HepG2 (cell line): Measurements from ENCODE around the gene KLHL17. TPM values are rescaled to one million over a fixed set of nuclear protein-coding genes. Genes with fewer than 3 reads are reported as not detected.

Experiments
- CBX1 ChIP-seq: IDR thresholded peaks from one replicate; pipeline ENCODE4 v1.6.1; 2016; ENCODE audit warnings: antibody characterized with exemption, low read depth
- GATAD2A ChIP-seq: IDR thresholded peaks from 2 replicates; pipeline ENCODE4 v1.6.1; 2016
- HNRNPLL ChIP-seq: fragments of 200-400 bp; formaldehyde crosslinking; IDR thresholded peaks from 2 replicates; pipeline ENCODE4 v1.6.1; 2017; ENCODE audit warnings: mild to moderate bottlenecking, low read depth, low read length; ENCODE audit not compliant: poor library complexity, severe bottlenecking
- JUN ChIP-seq: sonication (generic); formaldehyde crosslinking; IDR thresholded peaks from 2 replicates; pipeline ENCODE4 v1.4.0; 2020; ENCODE audit warnings: mild to moderate bottlenecking, missing genetic modification reagents
- POGZ ChIP-seq: sonication (generic); formaldehyde crosslinking; IDR thresholded peaks from 2 replicates; pipeline ENCODE4 v1.4.0; 2020; ENCODE audit warnings: mild to moderate bottlenecking, missing genetic modification reagents
- POLR2AphosphoS5 ChIP-seq: IDR thresholded peaks from 2 replicates; pipeline ENCODE4 v1.6.1; 2012; ENCODE audit warnings: low read depth, low read length
- RARA ChIP-seq: IDR thresholded peaks from 2 replicates; pipeline ENCODE4 v1.6.1; 2016; ENCODE audit warnings: missing genetic modification reagents, missing compliant biosample characterization
- SIX1 ChIP-seq: sonication (generic); formaldehyde crosslinking; IDR thresholded peaks from 2 replicates; pipeline ENCODE4 v1.4.0; 2020; ENCODE audit warnings: missing genetic modification reagents, borderline replicate concordance
- SKI ChIP-seq: fragments of 450-650 bp; IDR thresholded peaks from one replicate; pipeline ENCODE4 v1.6.1; 2018; ENCODE audit warnings: mild to moderate bottlenecking; ENCODE audit not compliant: partially characterized antibody
- THYN1 ChIP-seq: sonication (generic); formaldehyde crosslinking; IDR thresholded peaks from 2 replicates; pipeline ENCODE4 v1.8.1; 2023; ENCODE audit warnings: low read depth, mild to moderate bottlenecking, moderate library complexity, missing genetic modification reagents, borderline replicate concordance
- ZBTB3 ChIP-seq: sonication (generic); formaldehyde crosslinking; IDR thresholded peaks from 2 replicates; pipeline ENCODE4 v1.4.0; 2020; ENCODE audit warnings: low read depth, mild to moderate bottlenecking, moderate library complexity, missing genetic modification reagents, borderline replicate concordance
- ZFP82 ChIP-seq: sonication (generic); formaldehyde crosslinking; IDR thresholded peaks from 2 replicates; pipeline ENCODE4 v1.5.1; 2020; ENCODE audit warnings: mild to moderate bottlenecking, missing genetic modification reagents, borderline replicate concordance
- ZNF205 ChIP-seq: IDR thresholded peaks from 2 replicates; pipeline ENCODE4 v1.6.1; 2018; ENCODE audit warnings: missing biosample characterization, missing genetic modification reagents
- ZNF274 ChIP-seq: sonication (generic); formaldehyde crosslinking; IDR thresholded peaks from 2 replicates; pipeline ENCODE4 v1.5.1; 2020; ENCODE audit warnings: mild to moderate bottlenecking, missing genetic modification reagents
- ZNF331 ChIP-seq: sonication (generic); formaldehyde crosslinking; IDR thresholded peaks from 2 replicates; pipeline ENCODE4 v1.4.0; 2020; ENCODE audit warnings: missing genetic modification reagents
- ZNF563 ChIP-seq: sonication (generic); formaldehyde crosslinking; IDR thresholded peaks from 2 replicates; pipeline ENCODE4 v1.8.0; 2022; ENCODE audit warnings: mild to moderate bottlenecking, moderate library complexity, missing genetic modification reagents
- ZNF572 ChIP-seq: sonication (generic); formaldehyde crosslinking; IDR thresholded peaks from 2 replicates; pipeline ENCODE4 v1.5.1; 2020; ENCODE audit warnings: mild to moderate bottlenecking, missing genetic modification reagents
- ZNF678 ChIP-seq: sonication (generic); formaldehyde crosslinking; IDR thresholded peaks from 2 replicates; pipeline ENCODE4 v1.4.0; 2020; ENCODE audit warnings: mild to moderate bottlenecking, missing genetic modification reagents
- ZNF704 ChIP-seq: sonication (generic); formaldehyde crosslinking; IDR thresholded peaks from 2 replicates; pipeline ENCODE4 v1.8.1; 2023; ENCODE audit warnings: mild to moderate bottlenecking, inconsistent platforms, moderate library complexity, missing genetic modification reagents, borderline replicate concordance
- ZNF749 ChIP-seq: sonication (generic); formaldehyde crosslinking; IDR thresholded peaks from 2 replicates; pipeline ENCODE4 v1.8.0; 2022; ENCODE audit warnings: mild to moderate bottlenecking, missing genetic modification reagents, moderate library complexity, borderline replicate concordance
- ZNF761 ChIP-seq: sonication (generic); formaldehyde crosslinking; conservative IDR thresholded peaks from 2 replicates; pipeline ENCODE4 v1.4.0; 2020; ENCODE audit warnings: mild to moderate bottlenecking, missing genetic modification reagents
- ZXDC ChIP-seq: sonication (generic); formaldehyde crosslinking; IDR thresholded peaks from 2 replicates; pipeline ENCODE4 v1.5.0; 2020; ENCODE audit warnings: mild to moderate bottlenecking, missing genetic modification reagents
- polyA plus RNA-seq, 8 experiments: library from polyadenylated mRNA; depleted of rRNA in 3 of 8; stranded (reverse) in 7 of 8; unstranded in 1 of 8; fragments of >200 nt; fragmentation: Illumina TruSeq in 4 of 8; extraction: Trizol in 4 of 8; gene quantifications; 2 replicates each; pipeline versions ENCODE4 v1.2.1 to v1.2.3, GENCODE V29; 2011 to 2016; ENCODE audit warnings: low read depth in 4 of 8, missing spikeins in 1 of 8, mixed read lengths in 1 of 8; ENCODE audit not compliant: insufficient read depth in 1 of 8
- total RNA-seq, 5 experiments: library from RNA; depleted of rRNA; stranded (reverse); fragments of >200 nt; fragmentation: Illumina TruSeq; extraction: Trizol; gene quantifications; 2 replicates each; pipeline ENCODE4 v1.2.3, GENCODE V29; 2016; ENCODE audit warnings: low read depth in 1 of 5
- TF ChIP-seq, protein P1 (sequence below): sonication (generic); formaldehyde crosslinking; IDR thresholded peaks from 2 replicates; pipeline ENCODE4 v1.8.0; 2022; ENCODE audit warnings: missing genetic modification reagents, low read depth, mild to moderate bottlenecking, borderline replicate concordance
- TF ChIP-seq, protein P2 (sequence below): sonication (generic); formaldehyde crosslinking; IDR thresholded peaks from 2 replicates; pipeline ENCODE4 v1.8.1; 2023; ENCODE audit warnings: mild to moderate bottlenecking, missing genetic modification reagents

Gene KLHL17
- total and polyA plus RNA-seq, 2 of the 13 experiments (the other 11 are each of a cell fraction or from before 2014, with no cell fraction given): 9.3 to 24.7 TPM

DNA sequence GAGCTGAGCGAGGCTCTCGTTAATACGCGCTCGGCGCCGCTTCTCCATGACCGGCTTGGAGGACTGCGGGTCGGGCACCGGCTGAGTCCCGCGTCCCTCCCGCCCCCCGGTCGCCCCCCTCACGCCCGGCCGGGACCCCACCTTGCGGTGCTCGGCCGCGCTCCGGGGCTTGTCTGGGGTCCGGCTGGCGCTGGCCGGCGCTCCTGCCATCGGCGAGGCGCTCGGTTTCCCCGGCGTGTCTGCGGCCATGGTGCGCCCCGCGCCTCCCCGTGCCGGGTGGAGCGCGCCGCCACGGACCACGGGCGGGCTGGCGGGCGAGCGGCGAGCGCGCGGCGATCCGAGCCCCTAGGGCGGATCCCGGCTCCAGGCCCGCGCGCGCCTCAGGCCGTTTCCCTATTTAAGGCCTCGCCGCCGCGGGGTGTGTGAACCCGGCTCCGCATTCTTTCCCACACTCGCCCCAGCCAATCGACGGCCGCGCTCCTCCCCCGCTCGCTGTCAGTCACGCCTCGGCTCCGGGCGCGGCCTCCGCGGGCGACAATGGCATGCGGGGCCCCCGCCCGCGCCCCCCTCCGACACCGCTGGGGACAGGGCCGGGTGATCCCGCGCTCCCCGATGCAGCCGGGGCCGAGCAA is 39.5 kb downstream of the KLHL17 start, which contains the start of gene HES4 (continued):
- TF ChIP-seq ZXDC (0 out of 2 replicates have a peak, but pooled peaks have one; percentile 4), ZBTB3 (peak; percentile 62; the same call in 1 of the 2 replicates), ZNF678 (CRISPR knock-in tag) (no peak), RARA (CRISPR knock-in tag) (no peak; the same call in 1 of the 2 replicates), ZNF704 (CRISPR knock-in tag) (0 out of 2 replicates have a peak, but pooled peaks have one; percentile 18), POLR2AphosphoS5 (no peak), ZNF331 (CRISPR knock-in tag) (no peak), ZNF572 (CRISPR knock-in tag) (no peak), ZFP82 (CRISPR knock-in tag) (0 out of 2 replicates have a peak, but pooled peaks have one; percentile 28), SIX1 (CRISPR knock-in tag) (no peak), GATAD2A (CRISPR knock-in tag) (no peak), ZNF274 (CRISPR knock-in tag) (no peak), THYN1 (no peak), CBX1 (no peak), JUN (CRISPR knock-in tag) (peak; percentile 5; the same call in 1 of the 2 replicates), ZNF205 (CRISPR knock-in tag) (0 out of 2 replicates have a peak, but pooled peaks have one; percentile 3), ZNF563 (CRISPR knock-in tag) (peak; percentile 8; the same call in 1 of the 2 replicates), POGZ (no peak), SKI (peak; percentile 45), ZNF749 (CRISPR knock-in tag) (no peak), HNRNPLL (no peak), ZNF761 (peak; percentile 59; the same call in 1 of the 2 replicates)
- TF ChIP-seq, protein P1, sequence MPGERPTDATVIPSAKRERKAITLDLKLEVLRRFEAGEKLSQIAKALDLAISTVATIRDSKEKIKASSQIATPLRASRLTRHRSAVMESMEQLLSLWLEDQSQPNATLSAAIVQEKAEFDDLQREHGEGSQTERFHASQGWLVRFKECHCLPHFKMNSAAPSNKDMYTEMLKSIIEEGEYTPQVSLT (CRISPR knock-in tag): no peak
- TF ChIP-seq, protein P2, sequence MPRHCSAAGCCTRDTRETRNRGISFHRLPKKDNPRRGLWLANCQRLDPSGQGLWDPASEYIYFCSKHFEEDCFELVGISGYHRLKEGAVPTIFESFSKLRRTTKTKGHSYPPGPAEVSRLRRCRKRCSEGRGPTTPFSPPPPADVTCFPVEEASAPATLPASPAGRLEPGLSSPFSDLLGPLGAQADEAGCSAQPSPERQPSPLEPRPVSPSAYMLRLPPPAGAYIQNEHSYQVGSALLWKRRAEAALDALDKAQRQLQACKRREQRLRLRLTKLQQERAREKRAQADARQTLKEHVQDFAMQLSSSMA: 0 out of 2 replicates have a peak, but pooled peaks have one; percentile 61
